Fibroblast of pulmonary artery (primary cell): ENCODE results near the gene PLXNA4.

Source experiments
- DNase-seq: peaks from one replicate; pipeline ENCODE4 v3.0.0-alpha.2; 2010; ENCODE audit warnings: low read depth
- H3K4me3 ChIP-seq: replicated peaks from 2 replicates; pipeline ENCODE4 v1.5.1; 2011; ENCODE audit warnings: low read depth, mild to moderate bottlenecking, control low read depth, low read length, moderate library complexity
- TF ChIP-seq, protein P1 (sequence below): IDR thresholded peaks from 2 replicates; pipeline ENCODE4 v1.5.1; 2011; ENCODE audit warnings: mild to moderate bottlenecking, control low read depth, low read length, inconsistent platforms; ENCODE audit errors: missing control alignments

PLXNA4 gene

DNA sequence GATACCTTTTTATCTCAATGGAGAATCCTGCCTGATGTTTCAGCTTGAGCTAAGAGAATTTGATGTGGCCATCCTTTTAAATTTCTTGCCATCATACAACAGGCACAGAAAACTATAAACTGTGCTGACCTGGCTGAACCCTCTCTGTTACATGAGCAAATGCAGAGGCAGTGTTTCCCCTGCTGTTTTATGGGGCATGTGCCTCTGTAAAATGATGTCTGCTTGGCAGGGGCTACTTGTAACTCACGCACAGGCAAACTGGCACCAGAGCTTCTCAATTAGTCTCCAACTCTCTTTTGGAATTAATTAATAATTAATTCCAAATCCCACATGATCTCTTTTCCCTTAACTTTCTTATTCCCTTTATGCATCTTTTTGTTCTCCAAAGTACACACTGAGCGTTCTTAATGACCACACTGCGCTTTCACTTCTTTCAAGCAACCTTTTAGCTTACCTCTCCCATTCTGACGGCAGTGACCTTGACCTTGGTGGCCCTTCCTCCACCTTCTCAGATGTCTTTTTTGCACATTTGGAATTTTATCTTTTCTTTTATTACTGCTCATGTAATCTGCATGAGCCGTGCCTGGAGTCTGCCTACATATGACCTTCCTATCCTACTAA lies 334.0 kb downstream of the PLXNA4 start:
- DNase-seq: no peak
- TF ChIP-seq, protein P1, sequence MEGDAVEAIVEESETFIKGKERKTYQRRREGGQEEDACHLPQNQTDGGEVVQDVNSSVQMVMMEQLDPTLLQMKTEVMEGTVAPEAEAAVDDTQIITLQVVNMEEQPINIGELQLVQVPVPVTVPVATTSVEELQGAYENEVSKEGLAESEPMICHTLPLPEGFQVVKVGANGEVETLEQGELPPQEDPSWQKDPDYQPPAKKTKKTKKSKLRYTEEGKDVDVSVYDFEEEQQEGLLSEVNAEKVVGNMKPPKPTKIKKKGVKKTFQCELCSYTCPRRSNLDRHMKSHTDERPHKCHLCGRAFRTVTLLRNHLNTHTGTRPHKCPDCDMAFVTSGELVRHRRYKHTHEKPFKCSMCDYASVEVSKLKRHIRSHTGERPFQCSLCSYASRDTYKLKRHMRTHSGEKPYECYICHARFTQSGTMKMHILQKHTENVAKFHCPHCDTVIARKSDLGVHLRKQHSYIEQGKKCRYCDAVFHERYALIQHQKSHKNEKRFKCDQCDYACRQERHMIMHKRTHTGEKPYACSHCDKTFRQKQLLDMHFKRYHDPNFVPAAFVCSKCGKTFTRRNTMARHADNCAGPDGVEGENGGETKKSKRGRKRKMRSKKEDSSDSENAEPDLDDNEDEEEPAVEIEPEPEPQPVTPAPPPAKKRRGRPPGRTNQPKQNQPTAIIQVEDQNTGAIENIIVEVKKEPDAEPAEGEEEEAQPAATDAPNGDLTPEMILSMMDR: no peak
- H3K4me3 ChIP-seq: no peak overlapping the region

DNA sequence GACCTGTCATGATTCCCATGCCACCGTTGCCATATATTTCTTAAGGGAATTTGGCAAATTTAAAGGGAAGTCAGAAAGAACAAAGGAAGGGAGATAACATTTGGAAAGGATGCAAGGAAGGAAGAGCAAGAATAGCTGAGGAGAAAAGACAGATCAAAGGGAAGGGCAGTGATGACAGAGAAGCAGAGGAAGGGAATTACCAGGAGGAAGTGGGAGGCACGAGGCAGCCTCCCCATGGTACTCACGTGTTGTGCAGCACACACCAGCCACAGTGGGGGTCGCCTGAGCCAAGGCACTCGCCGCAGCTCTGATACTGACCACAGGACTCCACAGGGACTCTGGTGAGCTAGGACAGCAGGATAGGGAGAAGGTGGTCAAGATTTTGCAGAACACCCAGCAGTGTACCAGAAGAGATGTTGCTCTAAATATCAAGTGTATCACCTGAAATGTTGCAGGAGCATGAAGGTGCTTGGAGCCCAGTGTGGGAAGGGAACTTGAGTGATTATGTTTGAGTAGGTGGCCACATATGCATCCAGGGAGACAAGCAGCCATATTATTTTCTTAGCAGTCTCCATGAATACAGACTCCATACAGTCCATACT lies 335.3 kb downstream of the PLXNA4 start:
- TF ChIP-seq, protein P1: no peak
- no peak for DNase-seq
- H3K4me3 ChIP-seq: no peak overlapping the region

DNA sequence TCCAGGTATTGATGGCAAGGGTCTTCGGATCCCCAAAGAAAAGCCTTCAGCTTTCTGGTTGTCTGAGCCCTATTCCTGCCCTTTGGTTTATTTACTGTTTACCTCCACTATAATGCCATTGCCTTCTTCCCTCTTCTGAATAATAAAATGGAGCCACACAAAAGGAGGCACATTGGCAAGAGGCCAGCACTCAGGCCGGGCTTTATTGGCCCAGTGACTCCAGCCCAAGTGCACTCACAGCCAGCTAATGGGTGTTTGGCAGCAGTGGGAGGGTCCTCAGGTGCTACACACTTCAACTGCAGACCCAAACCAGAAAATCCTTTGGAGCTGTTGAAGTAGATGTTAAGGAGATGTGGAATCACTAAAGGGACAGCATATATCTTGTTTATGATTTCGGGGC lies 336.0 kb downstream of the PLXNA4 start:
- TF ChIP-seq, protein P1: no peak
- DNase-seq: no peak
- H3K4me3 ChIP-seq: no peak overlapping the region

DNA sequence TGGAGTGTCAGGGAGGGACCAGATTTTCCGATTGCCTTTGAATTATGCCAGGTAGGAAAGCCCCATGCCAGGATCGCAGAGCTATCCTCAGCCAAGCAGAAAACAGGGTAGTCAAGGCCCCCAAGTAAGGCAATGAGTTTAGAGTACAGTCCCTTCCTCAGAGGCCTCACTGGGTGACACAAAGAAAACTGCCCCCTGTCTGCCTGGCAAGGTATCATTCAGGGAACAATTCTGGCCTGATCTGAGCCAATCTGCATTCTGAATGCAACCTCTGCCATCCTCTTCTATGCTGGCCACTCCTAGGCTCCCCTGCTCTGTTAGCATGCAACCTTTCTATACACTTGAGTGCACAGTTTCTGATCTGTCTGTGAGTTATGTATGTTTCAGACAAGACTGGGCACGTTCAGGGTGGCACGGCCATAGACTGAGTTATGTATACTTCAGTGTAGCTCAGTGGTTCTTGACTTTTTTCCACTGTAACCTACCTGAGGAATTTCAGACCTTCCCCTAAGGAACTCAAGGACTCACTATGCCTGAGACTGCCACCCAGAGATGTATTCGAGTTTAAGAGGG lies 336.8 kb downstream of the PLXNA4 start:
- TF ChIP-seq, protein P1: no peak
- H3K4me3 ChIP-seq: no peak overlapping the region
- DNase-seq: no peak

DNA sequence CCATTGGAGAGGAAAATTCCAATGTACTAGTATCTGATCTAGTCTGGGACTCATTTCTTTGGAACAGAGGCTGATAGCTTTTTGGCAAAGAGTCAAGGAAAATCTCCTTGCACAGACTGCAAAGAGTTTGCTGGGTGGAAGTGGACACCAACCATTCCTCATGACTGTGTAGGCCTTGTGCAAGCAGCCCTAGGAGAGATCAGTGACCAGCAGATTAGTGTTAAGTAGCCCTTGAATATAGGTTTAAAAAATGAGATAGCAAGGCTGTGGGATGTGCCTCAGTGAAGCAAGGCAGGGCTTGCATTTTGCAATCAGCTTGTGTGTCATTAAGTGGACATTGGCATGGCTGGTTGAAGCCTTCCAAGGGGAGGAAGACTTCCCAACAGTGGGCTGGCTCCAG lies 341.6 kb downstream of the PLXNA4 start:
- TF ChIP-seq, protein P1: no peak
- DNase-seq: peak; percentile 46
- H3K4me3 ChIP-seq: no peak overlapping the region

DNA sequence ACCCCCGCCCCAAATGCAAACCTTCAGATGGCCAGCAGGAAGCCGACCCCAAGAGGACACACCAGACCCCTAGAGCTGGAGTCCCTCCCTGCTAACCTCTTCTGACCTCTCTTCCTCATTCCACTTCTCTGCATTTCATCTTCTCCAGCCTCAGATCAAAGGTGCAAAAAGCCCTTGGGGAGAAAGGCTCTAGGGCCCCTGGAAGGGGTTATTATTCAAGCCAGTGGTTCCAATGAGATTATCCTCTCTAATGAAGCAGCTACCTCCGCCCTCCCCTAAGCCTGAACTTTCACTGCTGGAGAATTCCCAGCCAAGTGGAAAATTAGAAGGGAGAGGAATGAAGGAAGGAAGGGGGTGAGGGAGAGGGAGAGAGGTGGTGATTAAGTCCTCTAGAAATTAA lies 343.9 kb downstream of the PLXNA4 start:
- no peak overlapping the region for H3K4me3 ChIP-seq
- DNase-seq: no peak
- TF ChIP-seq, protein P1: no peak

DNA sequence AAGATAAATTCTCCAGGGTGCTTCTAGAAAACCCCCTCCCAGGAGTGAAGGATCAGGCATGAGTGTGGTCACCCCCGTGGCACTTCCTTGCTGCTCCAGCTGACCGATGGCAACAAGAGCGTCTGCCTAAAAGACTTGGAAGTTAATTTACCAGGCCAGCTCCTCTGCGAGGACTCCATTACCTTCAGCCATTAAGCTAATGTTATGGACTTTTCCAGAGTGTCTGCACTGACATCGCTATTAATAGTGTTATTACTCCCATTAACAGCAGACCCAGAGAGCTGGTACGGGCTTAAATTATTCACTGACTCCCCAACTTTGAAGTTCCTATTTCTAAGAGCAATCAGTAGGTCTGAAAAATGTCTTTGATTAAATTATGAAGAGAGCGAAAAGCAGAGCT lies 345.8 kb downstream of the PLXNA4 start:
- TF ChIP-seq, protein P1: no peak
- no peak overlapping the region for H3K4me3 ChIP-seq
- no peak for DNase-seq
